T1000 (cell line): ENCODE results near the gene DNM2.
A peak's percentile ranks its signal among the peaks of the same experiment; 100 is the strongest.

Experiments used
- DNase-seq: peaks from one replicate; lab custom pipeline; 2025; ENCODE audit warnings: mixed read lengths; lab: John Stamatoyannopoulos, UW

Gene DNM2

GRCh38 chr19:10690341-10690781 is 27.5 kb upstream of the DNM2 start:
- DNase-seq, result no peak

- no peak for DNase-seq
Observed at GRCh38 chr19:10691178-10691881, 26.5 kb upstream of the DNM2 start.

- no peak for DNase-seq
Observed at GRCh38 chr19:10691883-10692282, 26.0 kb upstream of the DNM2 start.

GRCh38 chr19:10692673-10693264 is 25.1 kb upstream of the DNM2 start:
- no peak for DNase-seq

- no peak for DNase-seq
Observed at GRCh38 chr19:10694706-10695307, 23.1 kb upstream of the DNM2 start.

GRCh38 chr19:10695401-10696398 is 22.2 kb upstream of the DNM2 start:
- peak; percentile 81 for DNase-seq

GRCh38 chr19:10699650-10700335 is 18.1 kb upstream of the DNM2 start:
- peak; percentile 11 for DNase-seq

GRCh38 chr19:10701955-10702525 is 15.8 kb upstream of the DNM2 start:
- DNase-seq, result no peak

- no peak for DNase-seq
Observed at GRCh38 chr19:10706990-10707389, 10.9 kb upstream of the DNM2 start.

GRCh38 chr19:10707440-10707839 is 10.4 kb upstream of the DNM2 start:
- DNase-seq, result no peak

GRCh38 chr19:10708291-10708690 is 9.6 kb upstream of the DNM2 start:
- no peak for DNase-seq

- no peak for DNase-seq
Observed at GRCh38 chr19:10712045-10712444, 5.8 kb upstream of the DNM2 start.

- no peak for DNase-seq
Observed at GRCh38 chr19:10712754-10713153, 5.1 kb upstream of the DNM2 start.

GRCh38 chr19:10713317-10713716 is 4.6 kb upstream of the DNM2 start:
- no peak for DNase-seq

GRCh38 chr19:10717054-10717355 is 874 bp upstream of the DNM2 start:
- DNase-seq, result no peak

GRCh38 chr19:10718205-10719196 is 622 bp downstream of the DNM2 start:
- no peak for DNase-seq

GRCh38 chr19:10719466-10719961 is 1.6 kb downstream of the DNM2 start:
- no peak for DNase-seq

- DNase-seq, result no peak
Observed at GRCh38 chr19:10720607-10721125, 2.8 kb downstream of the DNM2 start.

GRCh38 chr19:10723591-10723990 is 5.7 kb downstream of the DNM2 start:
- DNase-seq, result no peak
